ENCODE data around the gene SPATA1.

- TF ChIP-seq POLR2AphosphoS5 (IDR thresholded peaks at IDR 0.05): no peak
- no peak for TF ChIP-seq POLR2A (IDR thresholded peaks at IDR 0.05)
These were observed 97.0 kb downstream of the SPATA1 start for GRCh38 chr1:84603223-84603622.

All from sigmoid colon (tissue), 4 donors.